IMR-90 (cell line): ENCODE measurements around the gene RAMP3. TPM values are rescaled to one million over a fixed set of nuclear protein-coding genes. Genes with fewer than 3 reads are reported as not detected.

Experiments used
- ATAC-seq: fragments of 200-7000 bp; cut with Tn5 transposase; 2 replicates; pipeline ENCODE4 v1.9.1; 2020; ENCODE audit warnings: low read depth, mild to moderate bottlenecking, moderate library complexity
- BruUV-seq: library from RNA; stranded (reverse); fragments of 400-500 nt; replicated peaks from 2 replicates; lab custom pipeline; 2021; lab: Mats Ljungman, UMichigan
- CTCF ChIA-PET: fragments of 300-600 bp; formaldehyde crosslinking; extraction: SDS; loops from one replicate; lab custom pipeline; 2021; ENCODE audit warnings: antibody characterized with exemption; lab: Yijun Ruan, JAX
- POLR2A ChIA-PET: fragments of 300-600 bp; sonication (Branson Sonifier 250); formaldehyde crosslinking; loops from one replicate; lab custom pipeline; 2022; ENCODE audit warnings: antibody characterized with exemption; ENCODE audit not compliant: unreplicated experiment; lab: Charles Lee
- DNase-seq: peaks from one replicate; pipeline ENCODE4 v3.0.0; 2013
- H2AFZ ChIP-seq: replicated peaks from 2 replicates; pipeline ENCODE3; 2013; ENCODE audit warnings: low read length, mild to moderate bottlenecking; ENCODE audit not compliant: poor library complexity
- H2AK5ac ChIP-seq: 2 replicates; pipeline ENCODE4 v1.6.1; 2013; ENCODE audit warnings: low read depth, low read length, inconsistent platforms
- H2AK9ac ChIP-seq: replicated peaks from 2 replicates; pipeline ENCODE3; 2013; ENCODE audit warnings: mild to moderate bottlenecking, low read depth, low read length, moderate library complexity; ENCODE audit not compliant: poor library complexity
- H2BK120ac ChIP-seq: 2 replicates; pipeline ENCODE4 v1.6.1; 2013; ENCODE audit warnings: low read depth, low read length, inconsistent platforms
- H2BK15ac ChIP-seq: 3 replicates; pipeline ENCODE4 v1.6.1; 2013; ENCODE audit warnings: low read depth, low read length, inconsistent platforms
- H2BK20ac ChIP-seq: 2 replicates; pipeline ENCODE4 v1.6.1; 2013; ENCODE audit warnings: low read depth, mild to moderate bottlenecking, inconsistent platforms, low read length, moderate library complexity
- H2BK5ac ChIP-seq: 2 replicates; pipeline ENCODE4 v1.6.1; 2013; ENCODE audit warnings: mild to moderate bottlenecking, low read depth, low read length, inconsistent platforms; ENCODE audit not compliant: poor library complexity, severe bottlenecking
- H3K14ac ChIP-seq: replicated peaks from 2 replicates; pipeline ENCODE4 v1.6.1; 2013; ENCODE audit warnings: low read depth, low read length, inconsistent platforms
- H3K18ac ChIP-seq: 2 replicates; pipeline ENCODE4 v1.6.1; 2013; ENCODE audit warnings: low read depth, low read length, control low read depth
- H3K23ac ChIP-seq: 2 replicates; pipeline ENCODE4 v1.6.1; 2013; ENCODE audit warnings: low read depth, low read length, inconsistent platforms
- H3K27ac ChIP-seq: 2 replicates; pipeline ENCODE4 v1.5.1; 2013; ENCODE audit warnings: mild to moderate bottlenecking, control low read depth, low read length; ENCODE audit not compliant: insufficient read depth
- H3K27me3 ChIP-seq: 2 replicates; pipeline ENCODE4 v1.6.1; 2013; ENCODE audit warnings: low read length; ENCODE audit not compliant: control insufficient read depth, insufficient read depth
- H3K36me3 ChIP-seq: 2 replicates; pipeline ENCODE4 v1.6.1; 2013; ENCODE audit warnings: low read length, mixed read lengths; ENCODE audit not compliant: control insufficient read depth, insufficient read depth
- H3K4ac ChIP-seq: 2 replicates; pipeline ENCODE4 v1.6.1; 2013; ENCODE audit warnings: low read depth, low read length, inconsistent platforms
- H3K4me1 ChIP-seq: 2 replicates; pipeline ENCODE4 v1.6.1; 2013; ENCODE audit warnings: low read length, mixed read lengths; ENCODE audit not compliant: control insufficient read depth, insufficient read depth
- H3K4me2 ChIP-seq: 2 replicates; pipeline ENCODE4 v1.6.1; 2013; ENCODE audit warnings: low read depth, mild to moderate bottlenecking, control low read depth, low read length, moderate library complexity
- H3K4me3 ChIP-seq: 2 replicates; pipeline ENCODE4 v1.5.1; 2013; ENCODE audit warnings: low read depth, mild to moderate bottlenecking, control low read depth, low read length, moderate library complexity; ENCODE audit not compliant: insufficient read depth
- H3K56ac ChIP-seq: 2 replicates; pipeline ENCODE4 v1.6.1; 2013; ENCODE audit warnings: low read length, inconsistent platforms; ENCODE audit not compliant: insufficient read depth; ENCODE audit errors: extremely low read depth
- H3K79me1 ChIP-seq, 2 experiments: 2 replicates each; pipeline ENCODE4 v1.6.1; 2013; ENCODE audit warnings: low read length in 2 of 2, inconsistent platforms in 1 of 2, low read depth in 1 of 2
- H3K9ac ChIP-seq: 2 replicates; pipeline ENCODE4 v1.6.1; 2013; ENCODE audit warnings: low read depth, low read length, control low read depth
- H3K9me1 ChIP-seq: 2 replicates; pipeline ENCODE4 v1.6.1; 2013; ENCODE audit warnings: low read length, inconsistent platforms; ENCODE audit not compliant: insufficient read depth
- H3K9me3 ChIP-seq: 2 replicates; pipeline ENCODE4 v1.6.1; 2013; ENCODE audit warnings: low read length; ENCODE audit not compliant: control insufficient read depth, insufficient read depth
- H4K20me1 ChIP-seq: 2 replicates; pipeline ENCODE4 v1.6.1; 2013; ENCODE audit warnings: low read length, inconsistent platforms; ENCODE audit not compliant: insufficient read depth
- H4K5ac ChIP-seq: 2 replicates; pipeline ENCODE4 v1.6.1; 2013; ENCODE audit warnings: mild to moderate bottlenecking, low read depth, low read length, control low read depth
- H4K8ac ChIP-seq, 2 experiments: 2 replicates each; pipeline ENCODE4 v1.6.1; 2013; ENCODE audit warnings: low read depth in 2 of 2, low read length in 2 of 2, control low read depth in 1 of 2, inconsistent platforms in 1 of 2
- H4K91ac ChIP-seq: 2 replicates; pipeline ENCODE4 v1.6.1; 2013; ENCODE audit warnings: low read depth, low read length, inconsistent platforms; ENCODE audit not compliant: insufficient read depth
- BHLHE40 ChIP-seq: fragments of 150-350 bp; IDR thresholded peaks from 2 replicates; pipeline ENCODE4 v1.6.1; 2016; ENCODE audit warnings: mild to moderate bottlenecking, low read depth, low read length
- MAFK ChIP-seq: IDR thresholded peaks from 2 replicates; pipeline ENCODE4 v1.6.1; 2012; ENCODE audit warnings: low read depth, low read length, improper control_type of control experiment
- WGBS, 2 experiments: methylation state at CpG; one replicate each; pipeline versions ENCODE4 v1.1.5 to v1.1.7; 2013; ENCODE audit warnings: missing lambda C conversion rate in 2 of 2; ENCODE audit not compliant: insufficient read length in 1 of 2; ENCODE audit errors: extremely low coverage in 2 of 2; 5-methylcytosine and 5-hydroxymethylcytosine counted together
- dilution Hi-C: fragments of 300-500 bp; cut with HindIII; formaldehyde crosslinking; loops from one replicate; pipeline ENCODE4 v1.14.3; 2018; ENCODE audit warnings: low sequenced_read_pairs; ENCODE audit not compliant: unreplicated experiment
- in situ Hi-C: fragments of 300-500 bp; cut with MboI; formaldehyde crosslinking; loops from 3 replicates; pipeline ENCODE4 v1.14.3; 2019; ENCODE audit warnings: low sequenced_read_pairs, inconsistent platforms, mixed read lengths
- intact Hi-C: fragments of 100-400 bp; cut with micrococcal nuclease; formaldehyde crosslinking; loops from 2 replicates; pipeline ENCODE4 v1.10.0; 2022
- polyA plus RNA-seq, 3 experiments: library from polyadenylated mRNA; depleted of rRNA; stranded (reverse); fragments of >200 nt; gene quantifications; 2 replicates each; pipeline ENCODE4 v1.2.3, GENCODE V29; 2012; ENCODE audit warnings: low replicate concordance in 1 of 3
- total RNA-seq: library from RNA; depleted of rRNA; stranded (reverse); fragments of >200 nt; gene quantifications from 2 replicates; pipeline ENCODE4 v1.2.3, GENCODE V29; 2012

The RAMP3 gene
- total and polyA plus RNA-seq, 2 of the 4 experiments (the other 2 are of a cell fraction): not detected

GRCh38 chr7:45177801-45178200, 20.2 kb downstream of the RAMP3 start:
- no peaks in the 10 kb centered on the region; the same call in 1 of the 2 replicates for H3K9me1 ChIP-seq
- H3K18ac ChIP-seq: no peak overlapping the region
- no peak overlapping the region for H3K4me3 ChIP-seq
- H3K4me1 ChIP-seq: no peaks in the 10 kb centered on the region
- H3K27ac ChIP-seq: no peak overlapping the region
- no peak for TF ChIP-seq BHLHE40
- TF ChIP-seq MAFK: no peak
- intact Hi-C loops (no loop called here), dilution Hi-C loops (no loop called here), in situ Hi-C loops (no loop called here)
- no peaks in the 10 kb centered on the region for H3K36me3 ChIP-seq
- BruUV-seq: no TSS peak
- no peak overlapping the region for H4K5ac ChIP-seq
- H2BK120ac ChIP-seq: no peak overlapping the region
- peaks cover 34% of the 10 kb centered on the region; the same call in 1 of the 2 replicates for H3K27me3 ChIP-seq
- no peak for ATAC-seq
- H3K9ac ChIP-seq: no peak overlapping the region
- no peak overlapping the region for H2BK15ac ChIP-seq
- no peak overlapping the region for H2AK9ac ChIP-seq
- H3K14ac ChIP-seq: no peak overlapping the region
- no peaks in the 10 kb centered on the region for H3K9me3 ChIP-seq
- H4K20me1 ChIP-seq: no peaks in the 10 kb centered on the region
- no peak overlapping the region for H2BK20ac ChIP-seq
- WGBS, 2 experiments: no CpG with 5 or more reads among the region's 3 CpGs
- no peak overlapping the region for H3K4me2 ChIP-seq
- no peak overlapping the region for H2BK5ac ChIP-seq
- H4K8ac ChIP-seq: no peak overlapping the region
- no peaks in the 10 kb centered on the region for H3K79me1 ChIP-seq
- no peak overlapping the region for H4K91ac ChIP-seq
- H3K23ac ChIP-seq: no peak overlapping the region
- H3K4ac ChIP-seq: no peak overlapping the region
- H2AFZ ChIP-seq: no peak overlapping the region
- ChIA-PET CTCF (no interaction called here), POLR2A (no interaction called here)
- no peak overlapping the region for H2AK5ac ChIP-seq
- no peak for DNase-seq
- no peak overlapping the region for H3K56ac ChIP-seq
